GM12892 (cell line): ENCODE data around the gene SUSD3.

Experiments
- POLR2A ChIP-seq: IDR thresholded peaks from 2 replicates; pipeline ENCODE4 v1.6.1; 2011; ENCODE audit warnings: low read depth, low read length, control low read depth
- POLR2AphosphoS5 ChIP-seq: IDR thresholded peaks from 2 replicates; pipeline ENCODE4 v1.6.1; 2011; ENCODE audit warnings: low read depth, low read length, control low read depth
- TAF1 ChIP-seq: IDR thresholded peaks from 2 replicates; pipeline ENCODE4 v1.6.1; 2011; ENCODE audit warnings: low read depth, mild to moderate bottlenecking, control low read depth, low read length, borderline replicate concordance

GRCh38 chr9:93119703-93119952 is 61.1 kb downstream of the SUSD3 start:
- TF ChIP-seq POLR2AphosphoS5 (no peak), TAF1 (no peak), POLR2A (no peak)
